A549 (cell line): ENCODE data around the gene NAA40. TPM values are rescaled to one million over a fixed set of nuclear protein-coding genes. Genes with fewer than 3 reads are reported as not detected.
A peak's percentile ranks its signal among the peaks of the same experiment; 100 is the strongest.

Experiments used
- ATAC-seq, 2 experiments: fragments of 200-7000 bp in 1 of 2; fragments of >200 bp in 1 of 2; cut with Nextera tagmentation in 1 of 2; cut with Tn5 transposase in 1 of 2; 3 replicates each; pipeline versions ENCODE4 v1.8.0 to v1.9.1; 2018 to 2020; ENCODE audit warnings: mild to moderate bottlenecking in 1 of 2, moderate library complexity in 1 of 2
- CTCF ChIA-PET: fragments of 300-600 bp; sonication (Branson Sonifier 250); formaldehyde crosslinking; extraction: SDS; loops from one replicate; lab custom pipeline; 2021; ENCODE audit warnings: antibody characterized with exemption, inconsistent platforms; lab: Yijun Ruan, JAX
- POLR2A ChIA-PET: fragments of 350-600 bp; formaldehyde crosslinking; extraction: SDS; loops from one replicate; lab custom pipeline; 2021; ENCODE audit warnings: antibody characterized with exemption, inconsistent platforms; lab: Yijun Ruan, JAX
- DNase-seq, 2 experiments: peaks; one replicate each; pipeline versions ENCODE4 v3.0.0 to v3.0.0-alpha.2; 2011 to 2016; ENCODE audit warnings: low read depth in 1 of 2, low spot score in 1 of 2
- FAIRE-seq: peaks from 2 replicates; lab custom pipeline; 2011; peaks lifted over from hg19 to GRCh38; lab: Jason Lieb, UNC
- H3K27ac ChIP-seq, 2 experiments: fragments of >200 bp; sonication (Bioruptor Twin); formaldehyde crosslinking; 3 replicates each; pipeline ENCODE4 v1.5.1; 2016 to 2017
- H3K4me1 ChIP-seq: fragments of >200 bp; sonication (Bioruptor Twin); formaldehyde crosslinking; 3 replicates; pipeline ENCODE4 v1.6.1; 2016
- H3K4me2 ChIP-seq: fragments of >200 bp; sonication (Bioruptor Twin); formaldehyde crosslinking; 3 replicates; pipeline ENCODE4 v1.6.1; 2016
- H3K4me3 ChIP-seq: fragments of >200 bp; sonication (Bioruptor Twin); formaldehyde crosslinking; 3 replicates; pipeline ENCODE4 v1.5.1; 2016
- H3K9me3 ChIP-seq: fragments of >200 bp; sonication (Bioruptor Twin); formaldehyde crosslinking; 3 replicates; pipeline ENCODE4 v1.6.1; 2016
- CBX8 ChIP-seq: fragments of 200-600 bp; sonication (generic); IDR thresholded peaks from 2 replicates; pipeline ENCODE4 v1.6.1; 2016
- CEBPB ChIP-seq, 2 experiments: fragments of >200 bp in 1 of 2; sonication (Bioruptor Twin) in 1 of 2; formaldehyde crosslinking in 1 of 2; IDR thresholded peaks; 2 replicates each; pipeline ENCODE4 v1.6.1; 2012 to 2016
- CHD2 ChIP-seq: fragments of 150-350 bp; IDR thresholded peaks from 2 replicates; pipeline ENCODE4 v1.6.1; 2014; ENCODE audit warnings: low read length; ENCODE audit not compliant: partially characterized antibody
- CHD4 ChIP-seq: fragments of 200-600 bp; sonication (generic); IDR thresholded peaks from 2 replicates; pipeline ENCODE4 v1.6.1; 2016; ENCODE audit warnings: antibody characterized with exemption, mild to moderate bottlenecking, borderline replicate concordance
- CTCF ChIP-seq: fragments of >200 bp; sonication (Bioruptor Twin); formaldehyde crosslinking; IDR thresholded peaks from 3 replicates; pipeline ENCODE4 v1.5.1; 2016
- EHMT2 ChIP-seq: fragments of 200-600 bp; sonication (generic); IDR thresholded peaks from 2 replicates; pipeline ENCODE4 v1.6.1; 2016; ENCODE audit warnings: antibody characterized with exemption, low read depth, mild to moderate bottlenecking, moderate library complexity
- EP300 ChIP-seq, 2 experiments: fragments of >200 bp; sonication (Bioruptor Twin); formaldehyde crosslinking; IDR thresholded peaks; 2 replicates in 1 of 2; 3 replicates in 1 of 2; pipeline ENCODE4 v1.6.1; 2016 to 2017
- FOSB ChIP-seq: fragments of 250-450 bp; sonication (Bioruptor Pico); IDR thresholded peaks from 2 replicates; pipeline ENCODE4 v1.5.0; 2020; ENCODE audit warnings: mild to moderate bottlenecking, moderate library complexity
- HDAC2 ChIP-seq: fragments of 200-600 bp; sonication (generic); IDR thresholded peaks from 2 replicates; pipeline ENCODE4 v1.6.1; 2016
- HEYL ChIP-seq: fragments of 250-450 bp; sonication (Bioruptor Pico); IDR thresholded peaks from 2 replicates; pipeline ENCODE4 v1.8.0; 2021; ENCODE audit warnings: mild to moderate bottlenecking, moderate library complexity
- HOXB13 ChIP-seq: fragments of 250-450 bp; sonication (Bioruptor Pico); IDR thresholded peaks from 2 replicates; pipeline ENCODE4 v1.5.0; 2020; ENCODE audit warnings: low read depth, mild to moderate bottlenecking, moderate library complexity
- JUN ChIP-seq, 2 experiments: fragments of >200 bp; sonication (Bioruptor Twin); formaldehyde crosslinking; IDR thresholded peaks; 2 replicates in 1 of 2; 3 replicates in 1 of 2; pipeline ENCODE4 v1.6.1; 2016 to 2017
- JUNB ChIP-seq: fragments of >200 bp; sonication (Bioruptor Twin); formaldehyde crosslinking; IDR thresholded peaks from 2 replicates; pipeline ENCODE4 v1.6.1; 2016
- MAX ChIP-seq: IDR thresholded peaks from 2 replicates; pipeline ENCODE4 v1.6.1; 2012
- MAZ ChIP-seq: fragments of 150-350 bp; IDR thresholded peaks from 2 replicates; pipeline ENCODE4 v1.6.1; 2014; ENCODE audit warnings: antibody characterized with exemption, low read depth, low read length, borderline replicate concordance
- PBX3 ChIP-seq: IDR thresholded peaks from 2 replicates; pipeline ENCODE4 v1.6.1; 2012
- POLR2AphosphoS2 ChIP-seq: conservative IDR thresholded peaks from 2 replicates; pipeline ENCODE4 v1.6.1; 2012; ENCODE audit warnings: low read length, improper control_type of control experiment, inconsistent platforms
- RARB ChIP-seq: fragments of 250-450 bp; sonication (Bioruptor Pico); IDR thresholded peaks from 2 replicates; pipeline ENCODE4 v1.8.0; 2021; ENCODE audit warnings: mild to moderate bottlenecking, moderate library complexity
- USF2 ChIP-seq: fragments of 450-650 bp; IDR thresholded peaks from 2 replicates; pipeline ENCODE4 v1.6.1; 2014; ENCODE audit warnings: antibody characterized with exemption
- ZC3H11A ChIP-seq: fragments of 450-650 bp; IDR thresholded peaks from 2 replicates; pipeline ENCODE4 v1.6.1; 2014; ENCODE audit warnings: antibody characterized with exemption, mild to moderate bottlenecking
- WGBS: methylation state at CpG from one replicate; pipeline ENCODE4 v1.1.6; 2017; ENCODE audit errors: missing lambda C conversion rate; 5-methylcytosine and 5-hydroxymethylcytosine counted together
- polyA plus RNA-seq, 4 experiments: library from polyadenylated mRNA; depleted of rRNA in 3 of 4; stranded (reverse); fragments of >200 nt; fragmentation: RNase III in 1 of 4; extraction: RNeasy Plus Mini Kit Qiagen cat#74134 plus additional on column Dnase treatment in 1 of 4; gene quantifications; 2 replicates in 3 of 4; 3 replicates in 1 of 4; pipeline ENCODE4 v1.2.3, GENCODE V29; 2011 to 2017

The NAA40 gene
- polyA plus RNA-seq, 2 of the 4 experiments (the other 2 are of a cell fraction): 21.9 to 32.0 TPM

- Histone ChIP-seq H3K4me3 (no peak overlapping the region), H3K4me2 (no peak overlapping the region), H3K27ac (no peak overlapping the region), H3K4me1 (no peaks in the 10 kb centered on the region), H3K9me3 (no peaks in the 10 kb centered on the region)
- ChIA-PET CTCF (interaction anchor here (0.7 to 1.9 kb wide), 4 partner anchors 9 to 188 kb away, joined by 3 to 19 read pairs (median 4); partner anchors contain the start of gene STIP1), POLR2A (interaction anchor here (1.2 kb wide), 1 partner anchor 10 kb away, joined by 4 read pairs; no protein-coding TSS in a partner anchor)
- ATAC-seq (no peak), FAIRE-seq (no peak), DNase-seq (no peak)
- TF ChIP-seq CHD2 (no peak), POLR2AphosphoS2 (0 out of 2 replicates have a peak, but pooled peaks have one; percentile 13)
- WGBS: 83% methylated on average over 5 of the region's 11 CpGs
Measured at GRCh38 chr11:63997801-63998337, 59.1 kb downstream of the NAA40 start.

- TF ChIP-seq ZC3H11A (no peak), USF2 (no peak), EHMT2 (no peak), CTCF (no peak), JUNB (no peak), HDAC2 (no peak), RARB (CRISPR knock-in tag) (no peak), MAX (no peak), HOXB13 (no peak), CBX8 (no peak), FOSB (no peak), CEBPB (IDR thresholded peaks at IDR 0.05) (no peak), JUN (IDR thresholded peaks at IDR 0.05) (no peak), MAZ (no peak), CHD4 (no peak), EP300 (IDR thresholded peaks at IDR 0.05) (no peak), CHD2 (no peak), HEYL (CRISPR knock-in tag) (no peak), PBX3 (no peak)
- TF ChIP-seq, all 56 proteins: peak for 0
- no peak overlapping the region for H3K27ac ChIP-seq
- ATAC-seq (peak; percentile 7 to 17; a peak in 3 of 6 replicates), FAIRE-seq (no peak), DNase-seq (peak in 1 of 2 experiments; percentile 37)
- peaks cover 5% of the 10 kb centered on the region for H3K4me1 ChIP-seq
- WGBS: 89% methylated on average over 30 of the region's 54 CpGs
- ChIA-PET CTCF (interaction anchor here (0.7 to 1.9 kb wide), 5 partner anchors 8 to 187 kb away, joined by 3 to 19 read pairs (median 4); partner anchors contain the start of gene STIP1), POLR2A (interaction anchor here (1.2 kb wide), 1 partner anchor 9 kb away, joined by 4 read pairs; no protein-coding TSS in a partner anchor)
- H3K9me3 ChIP-seq: no peaks in the 10 kb centered on the region
- no peak overlapping the region for H3K4me3 ChIP-seq
- H3K4me2 ChIP-seq: no peak overlapping the region
Measured at GRCh38 chr11:63998558-63999348, 60.0 kb downstream of the NAA40 start.
